NCI-H2196 treated with DMSO at 0.1 percent for 48 hours (cell line): ENCODE results near the gene UPK1A.

ENCODE experiments used
- DNase-seq: peaks from one replicate; lab custom pipeline; 2025; ENCODE audit not compliant: unreplicated experiment; lab: John Stamatoyannopoulos, UW

The UPK1A gene

GRCh38 chr19:35666251-35666913, at the start of gene UPK1A:
UPK1A (plus strand) TSS chr19:35666517; CDS start chr19:35666813, 296 bp downstream.
- no peak for DNase-seq

GRCh38 chr19:35618857-35619256, 47.5 kb upstream of the UPK1A start:
- no peak for DNase-seq

GRCh38 chr19:35619290-35619923, 46.9 kb upstream of the UPK1A start:
- DNase-seq, result no peak

- DNase-seq, result no peak
Observed at GRCh38 chr19:35620001-35620400, 46.3 kb upstream of the UPK1A start.

- DNase-seq, result no peak
Observed at GRCh38 chr19:35621708-35622107, 44.6 kb upstream of the UPK1A start.

GRCh38 chr19:35622750-35623149, 43.6 kb upstream of the UPK1A start:
- no peak for DNase-seq

- DNase-seq, result no peak
Observed at GRCh38 chr19:35623327-35624010, 42.8 kb upstream of the UPK1A start.

GRCh38 chr19:35628264-35628564, 38.1 kb upstream of the UPK1A start:
- DNase-seq, result no peak

GRCh38 chr19:35628565-35629331, 37.6 kb upstream of the UPK1A start, which contains the start of gene RBM42:
RBM42 (plus strand) TSS chr19:35629036; CDS start chr19:35629154, 118 bp downstream.
- peak; percentile 96 for DNase-seq

- DNase-seq, result no peak
Observed at GRCh38 chr19:35629332-35629633, 37.0 kb upstream of the UPK1A start.

GRCh38 chr19:35633727-35634440, 32.4 kb upstream of the UPK1A start:
- DNase-seq, result no peak

- DNase-seq, result no peak
Observed at GRCh38 chr19:35636651-35637050, 29.7 kb upstream of the UPK1A start.

GRCh38 chr19:35637165-35637564, 29.2 kb upstream of the UPK1A start:
- no peak for DNase-seq

- no peak for DNase-seq
Observed at GRCh38 chr19:35639321-35639639, 27.0 kb upstream of the UPK1A start.

GRCh38 chr19:35639863-35640262, 26.5 kb upstream of the UPK1A start:
- no peak for DNase-seq

GRCh38 chr19:35641515-35642151, 24.7 kb upstream of the UPK1A start, which contains the start of gene ETV2:
ETV2 (plus strand) TSS chr19:35641745; CDS start chr19:35642461, 716 bp downstream.
- no peak for DNase-seq

- DNase-seq, result no peak
Observed at GRCh38 chr19:35642312-35642711, 24.0 kb upstream of the UPK1A start.

- no peak for DNase-seq
Observed at GRCh38 chr19:35642798-35643254, 23.5 kb upstream of the UPK1A start.

- DNase-seq, result peak; percentile 80
Observed at GRCh38 chr19:35643255-35644205, 22.8 kb upstream of the UPK1A start.
